OCI-LY1 (cell line): ENCODE data around the gene NBL1.

Experiments used
- H2AFZ ChIP-seq: fragments of 200-600 bp; sonication (generic), shearing (Covaris generic); 2 replicates; pipeline ENCODE4 v1.6.0; 2014; ENCODE audit warnings: antibody characterized with exemption, mild to moderate bottlenecking, low read length
- H3F3A ChIP-seq: fragments of 200-600 bp; sonication (generic), shearing (Covaris generic); 2 replicates; pipeline ENCODE4 v1.6.0; 2014; ENCODE audit warnings: mild to moderate bottlenecking, antibody characterized with exemption, low read length, moderate library complexity; ENCODE audit not compliant: insufficient read depth
- H3K27ac ChIP-seq: fragments of 200-600 bp; sonication (generic); 2 replicates; pipeline ENCODE4 v1.5.1; 2014; ENCODE audit warnings: low read length, mixed run types, mild to moderate bottlenecking, low read depth; ENCODE audit not compliant: poor library complexity, severe bottlenecking
- H3K27me3 ChIP-seq: fragments of 200-600 bp; sonication (generic); 2 replicates; pipeline ENCODE4 v1.6.0; 2014; ENCODE audit warnings: antibody characterized with exemption, mild to moderate bottlenecking, low read length, moderate library complexity; ENCODE audit not compliant: insufficient read depth
- H3K36me3 ChIP-seq: fragments of 200-600 bp; sonication (generic); 2 replicates; pipeline ENCODE4 v1.6.1; 2014; ENCODE audit warnings: mild to moderate bottlenecking, antibody characterized with exemption, low read length, moderate library complexity, mixed read lengths; ENCODE audit not compliant: insufficient read depth
- H3K4me1 ChIP-seq: fragments of 200-600 bp; sonication (generic); 2 replicates; pipeline ENCODE4 v1.5.1; 2014; ENCODE audit warnings: mild to moderate bottlenecking, low read length, moderate library complexity; ENCODE audit not compliant: insufficient read depth, severe bottlenecking
- H3K4me2 ChIP-seq: fragments of 200-600 bp; sonication (generic), shearing (Covaris generic); 2 replicates; pipeline ENCODE4 v1.6.1; 2014; ENCODE audit warnings: low read length
- H3K4me3 ChIP-seq: fragments of 200-600 bp; sonication (generic); 2 replicates; pipeline ENCODE4 v1.5.1; 2014; ENCODE audit warnings: low read length, low read depth, mild to moderate bottlenecking, mixed read lengths; ENCODE audit not compliant: poor library complexity, severe bottlenecking
- H3K79me2 ChIP-seq: fragments of 200-600 bp; shearing (Covaris generic); 2 replicates; pipeline ENCODE4 v1.6.1; 2016; ENCODE audit warnings: mixed run types, low read length, mixed read lengths; ENCODE audit not compliant: insufficient read depth
- H3K9ac ChIP-seq: fragments of 200-600 bp; sonication (generic), shearing (Covaris generic); 2 replicates; pipeline ENCODE4 v1.6.1; 2014; ENCODE audit warnings: mild to moderate bottlenecking, low read length, mixed read lengths
- H3K9me2 ChIP-seq: fragments of 200-600 bp; sonication (generic), shearing (Covaris generic); 2 replicates; pipeline ENCODE4 v1.6.1; 2014; ENCODE audit warnings: low read depth, mild to moderate bottlenecking, low read length, mixed read lengths
- H3K9me3 ChIP-seq: fragments of 200-600 bp; shearing (Covaris generic); 2 replicates; pipeline ENCODE4 v1.6.1; 2014; ENCODE audit warnings: low read length, mixed read lengths
- H4K20me1 ChIP-seq: fragments of 200-600 bp; sonication (generic), shearing (Covaris generic); 2 replicates; pipeline ENCODE4 v1.6.0; 2016; ENCODE audit warnings: mild to moderate bottlenecking, low read length; ENCODE audit not compliant: insufficient read depth
- EZH2 ChIP-seq: fragments of 200-600 bp; sonication (generic), shearing (Covaris generic); IDR thresholded peaks from 2 replicates; pipeline ENCODE4 v1.8.0; 2017; ENCODE audit warnings: borderline replicate concordance, mixed run types, mild to moderate bottlenecking, antibody characterized with exemption, low read length, moderate library complexity, mixed read lengths
- TF ChIP-seq, protein P1 (sequence below): fragments of 200-600 bp; sonication (generic), shearing (Covaris generic); IDR thresholded peaks from 2 replicates; pipeline ENCODE4 v1.5.1; 2017; ENCODE audit warnings: mild to moderate bottlenecking, antibody characterized with exemption, low read length, moderate library complexity, mixed read lengths

Gene NBL1

DNA sequence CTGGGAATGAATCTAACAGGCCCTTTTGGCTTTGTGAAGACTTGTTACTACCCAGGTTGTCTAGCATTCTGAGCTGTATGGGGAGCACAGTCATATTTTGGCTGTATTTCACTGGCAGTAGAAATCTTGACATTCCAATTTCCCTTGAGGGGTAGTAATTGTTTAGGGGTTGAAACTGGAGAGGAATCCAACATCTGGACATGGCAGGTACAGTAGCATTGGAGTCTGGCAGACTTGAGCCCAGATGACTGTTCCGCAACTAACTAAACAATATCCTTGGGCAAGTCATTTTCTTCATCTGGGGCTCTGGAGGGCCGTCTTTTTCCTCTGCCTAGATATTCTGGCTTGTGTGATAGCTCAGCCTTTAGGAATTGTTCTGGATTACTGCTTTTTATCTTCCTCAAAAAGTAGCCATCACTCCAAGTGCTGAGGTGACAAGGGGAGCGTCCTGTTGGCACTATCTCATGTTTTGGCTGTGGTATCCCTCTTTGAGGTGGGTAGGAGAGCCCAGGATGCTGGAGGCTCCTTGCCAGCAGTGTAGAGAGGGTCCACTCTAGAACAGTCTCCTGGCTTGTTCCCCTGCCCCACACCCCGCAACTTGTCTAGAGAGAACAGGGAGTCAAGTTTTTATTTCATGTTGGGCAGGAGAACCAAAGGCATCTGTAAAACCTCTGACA lies 22.7 kb upstream of the NBL1 start:
- Histone ChIP-seq H3K4me2 (no peak overlapping the region), H3K9ac (no peak overlapping the region), H3K36me3 (peaks cover 57% of the 10 kb centered on the region), H3K27me3 (no peaks in the 10 kb centered on the region), H3F3A (no peaks in the 10 kb centered on the region), H3K4me3 (no peak overlapping the region), H3K4me1 (no peaks in the 10 kb centered on the region), H3K79me2 (peaks cover 20% of the 10 kb centered on the region), H4K20me1 (no peaks in the 10 kb centered on the region), H3K9me2 (no peaks in the 10 kb centered on the region), H3K9me3 (no peaks in the 10 kb centered on the region), H3K27ac (no peak overlapping the region), H2AFZ (no peak overlapping the region)
- TF ChIP-seq, protein P1, sequence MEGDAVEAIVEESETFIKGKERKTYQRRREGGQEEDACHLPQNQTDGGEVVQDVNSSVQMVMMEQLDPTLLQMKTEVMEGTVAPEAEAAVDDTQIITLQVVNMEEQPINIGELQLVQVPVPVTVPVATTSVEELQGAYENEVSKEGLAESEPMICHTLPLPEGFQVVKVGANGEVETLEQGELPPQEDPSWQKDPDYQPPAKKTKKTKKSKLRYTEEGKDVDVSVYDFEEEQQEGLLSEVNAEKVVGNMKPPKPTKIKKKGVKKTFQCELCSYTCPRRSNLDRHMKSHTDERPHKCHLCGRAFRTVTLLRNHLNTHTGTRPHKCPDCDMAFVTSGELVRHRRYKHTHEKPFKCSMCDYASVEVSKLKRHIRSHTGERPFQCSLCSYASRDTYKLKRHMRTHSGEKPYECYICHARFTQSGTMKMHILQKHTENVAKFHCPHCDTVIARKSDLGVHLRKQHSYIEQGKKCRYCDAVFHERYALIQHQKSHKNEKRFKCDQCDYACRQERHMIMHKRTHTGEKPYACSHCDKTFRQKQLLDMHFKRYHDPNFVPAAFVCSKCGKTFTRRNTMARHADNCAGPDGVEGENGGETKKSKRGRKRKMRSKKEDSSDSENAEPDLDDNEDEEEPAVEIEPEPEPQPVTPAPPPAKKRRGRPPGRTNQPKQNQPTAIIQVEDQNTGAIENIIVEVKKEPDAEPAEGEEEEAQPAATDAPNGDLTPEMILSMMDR, result no peak
- TF ChIP-seq EZH2, result no peak

DNA sequence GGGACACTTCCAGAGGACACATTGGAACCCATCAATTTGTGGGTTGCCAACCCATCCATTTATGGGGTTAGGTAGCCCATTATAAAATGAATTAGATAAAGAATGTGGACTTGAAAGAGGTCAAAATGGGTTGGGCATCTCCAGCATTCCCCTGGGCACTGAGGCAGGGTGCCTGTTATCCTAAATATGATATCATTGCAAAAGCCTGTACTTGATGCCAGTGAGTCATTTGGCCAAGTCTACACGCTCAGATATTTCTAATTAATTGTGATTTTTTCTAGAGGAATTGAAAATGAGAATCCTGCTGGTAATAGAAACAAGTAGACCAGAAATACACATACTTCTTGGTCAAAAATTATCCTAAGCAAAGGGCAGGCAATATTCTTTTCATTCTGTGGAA lies 21.9 kb upstream of the NBL1 start:
- H4K20me1 ChIP-seq, result no peaks in the 10 kb centered on the region
- H3K36me3 ChIP-seq, result peaks cover 60% of the 10 kb centered on the region
- no peak overlapping the region for H2AFZ ChIP-seq
- no peaks in the 10 kb centered on the region for H3K4me1 ChIP-seq
- H3K9me3 ChIP-seq, result no peaks in the 10 kb centered on the region
- no peaks in the 10 kb centered on the region for H3K9me2 ChIP-seq
- no peaks in the 10 kb centered on the region for H3K27me3 ChIP-seq
- no peak overlapping the region for H3K27ac ChIP-seq
- TF ChIP-seq, protein P1, result no peak
- TF ChIP-seq EZH2, result no peak
- peaks cover 20% of the 10 kb centered on the region for H3K79me2 ChIP-seq
- no peaks in the 10 kb centered on the region for H3F3A ChIP-seq
- no peak overlapping the region for H3K4me2 ChIP-seq
- no peak overlapping the region for H3K9ac ChIP-seq
- no peak overlapping the region for H3K4me3 ChIP-seq

DNA sequence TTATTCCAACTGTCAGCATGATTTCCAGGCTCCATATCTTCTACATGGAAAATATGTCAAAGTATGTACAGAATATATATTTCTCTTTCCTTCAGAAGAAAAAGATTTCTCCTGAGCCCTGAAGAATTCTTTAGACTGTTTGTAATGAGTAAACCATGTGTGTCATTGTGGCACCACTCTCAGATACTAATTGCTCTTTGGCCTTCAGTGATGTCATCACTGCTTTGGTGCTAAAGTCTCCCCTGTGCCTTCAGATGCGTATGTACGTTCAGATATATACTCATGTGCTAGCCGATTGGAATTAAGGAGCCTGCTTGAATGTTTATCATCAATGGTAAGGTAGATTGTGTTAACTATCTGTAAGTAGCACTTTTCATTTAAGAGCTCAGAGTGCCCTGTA lies 20.6 kb upstream of the NBL1 start:
- Histone ChIP-seq H3K9ac (no peak overlapping the region), H3K79me2 (peaks cover 20% of the 10 kb centered on the region), H3K9me2 (no peaks in the 10 kb centered on the region), H3K9me3 (no peaks in the 10 kb centered on the region), H3K27me3 (no peaks in the 10 kb centered on the region), H3K27ac (no peak overlapping the region), H2AFZ (no peak overlapping the region), H3K4me1 (no peaks in the 10 kb centered on the region), H3K4me2 (no peak overlapping the region), H3F3A (no peaks in the 10 kb centered on the region), H3K36me3 (peaks cover 64% of the 10 kb centered on the region), H3K4me3 (no peak overlapping the region), H4K20me1 (no peaks in the 10 kb centered on the region)
- TF ChIP-seq, protein P1, result no peak
- no peak for TF ChIP-seq EZH2
